SK-N-SH treated with all-trans-retinoic acid at 6 μM for 48 hours (cell line): Measurements from ENCODE around the gene PHYKPL.

ENCODE experiments used
- ARNTL ChIP-seq: fragments of 450-650 bp; formaldehyde crosslinking; IDR thresholded peaks from 2 replicates; pipeline ENCODE4 v1.5.0; 2020; ENCODE audit warnings: low read depth, mild to moderate bottlenecking, moderate library complexity, borderline replicate concordance
- BACH2 ChIP-seq: fragments of 250-450 bp; sonication (Bioruptor Pico); IDR thresholded peaks from 2 replicates; pipeline ENCODE4 v1.9.0; 2021; ENCODE audit warnings: mild to moderate bottlenecking, borderline replicate concordance
- ESRRG ChIP-seq: fragments of 250-450 bp; sonication (Bioruptor Pico); IDR thresholded peaks from 2 replicates; pipeline ENCODE4 v1.6.1; 2021; ENCODE audit warnings: mild to moderate bottlenecking
- ISL1 ChIP-seq: fragments of 250-450 bp; sonication (Bioruptor Pico); IDR thresholded peaks from 2 replicates; pipeline ENCODE4 v2.1.2; 2022; ENCODE audit warnings: mild to moderate bottlenecking, moderate library complexity
- PATZ1 ChIP-seq: fragments of 250-450 bp; sonication (Bioruptor Pico); IDR thresholded peaks from 2 replicates; pipeline ENCODE4 v1.8.0; 2020; ENCODE audit warnings: mild to moderate bottlenecking, moderate library complexity, borderline replicate concordance
- POU6F1 ChIP-seq: fragments of 250-450 bp; sonication (Bioruptor Pico); IDR thresholded peaks from 2 replicates; pipeline ENCODE4 v1.8.0; 2021; ENCODE audit warnings: low read depth, mild to moderate bottlenecking, moderate library complexity, borderline replicate concordance
- SNAI2 ChIP-seq: fragments of 250-450 bp; sonication (Bioruptor Pico); IDR thresholded peaks from 2 replicates; pipeline ENCODE4 v1.5.0; 2020; ENCODE audit warnings: mild to moderate bottlenecking, moderate library complexity
- TOX ChIP-seq: fragments of 250-450 bp; sonication (Bioruptor Pico); IDR thresholded peaks from 2 replicates; pipeline ENCODE4 v1.8.0; 2021; ENCODE audit warnings: mild to moderate bottlenecking, moderate library complexity, borderline replicate concordance
- ZC3H10 ChIP-seq: fragments of 250-450 bp; sonication (Bioruptor Pico); IDR thresholded peaks from 2 replicates; pipeline ENCODE4 v1.5.1; 2021; ENCODE audit warnings: mild to moderate bottlenecking, moderate library complexity
- ZFP3 ChIP-seq: fragments of 250-450 bp; sonication (Bioruptor Pico); IDR thresholded peaks from 2 replicates; pipeline ENCODE4 v1.5.0; 2020; ENCODE audit warnings: mild to moderate bottlenecking, moderate library complexity
- ZFP30 ChIP-seq: fragments of 450-650 bp; formaldehyde crosslinking; IDR thresholded peaks from 2 replicates; pipeline ENCODE4 v1.5.0; 2022; ENCODE audit warnings: mild to moderate bottlenecking, moderate library complexity
- ZNF565 ChIP-seq: fragments of 450-650 bp; formaldehyde crosslinking; conservative IDR thresholded peaks from 2 replicates; pipeline ENCODE4 v1.5.0; 2020; ENCODE audit warnings: low read depth, mild to moderate bottlenecking, moderate library complexity
- TF ChIP-seq, protein P1 (sequence below): fragments of 250-450 bp; sonication (Bioruptor Pico); IDR thresholded peaks from 2 replicates; pipeline ENCODE4 v1.5.1; 2020; ENCODE audit warnings: low read depth, mild to moderate bottlenecking, moderate library complexity

- TF ChIP-seq ZFP3 (no peak), TOX (no peak), BACH2 (no peak), ZFP30 (CRISPR knock-in tag) (no peak), ISL1 (CRISPR knock-in tag) (no peak), PATZ1 (CRISPR knock-in tag) (no peak), POU6F1 (CRISPR knock-in tag) (no peak), ARNTL (CRISPR knock-in tag) (no peak), ZC3H10 (no peak), SNAI2 (no peak), ESRRG (no peak), ZNF565 (no peak)
- TF ChIP-seq, protein P1, sequence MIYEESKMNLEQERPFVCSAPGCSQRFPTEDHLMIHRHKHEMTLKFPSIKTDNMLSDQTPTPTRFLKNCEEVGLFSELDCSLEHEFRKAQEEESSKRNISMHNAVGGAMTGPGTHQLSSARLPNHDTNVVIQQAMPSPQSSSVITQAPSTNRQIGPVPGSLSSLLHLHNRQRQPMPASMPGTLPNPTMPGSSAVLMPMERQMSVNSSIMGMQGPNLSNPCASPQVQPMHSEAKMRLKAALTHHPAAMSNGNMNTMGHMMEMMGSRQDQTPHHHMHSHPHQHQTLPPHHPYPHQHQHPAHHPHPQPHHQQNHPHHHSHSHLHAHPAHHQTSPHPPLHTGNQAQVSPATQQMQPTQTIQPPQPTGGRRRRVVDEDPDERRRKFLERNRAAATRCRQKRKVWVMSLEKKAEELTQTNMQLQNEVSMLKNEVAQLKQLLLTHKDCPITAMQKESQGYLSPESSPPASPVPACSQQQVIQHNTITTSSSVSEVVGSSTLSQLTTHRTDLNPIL, result no peak
Measured at GRCh38 chr5:178209334-178210072, 23.1 kb downstream of the PHYKPL start.
